ENCODE measurements around the gene CD24.
"Not testable (repeated sequence)": the region's sequence is repeated elsewhere in the genome, so short reads cannot be mapped to it uniquely, and the experiment has no call there.

The CD24 gene

GRCh38 chr6:106974336-106974998, at the start of gene CD24:
CD24 (minus strand) TSS chr6:106974729; CDS start chr6:106974646, 83 bp downstream.
- DNase-seq = peak; percentile 65 to 75

- DNase-seq = no peak
Observed at GRCh38 chr6:107021446-107022185, 47.1 kb upstream of the CD24 start.

- DNase-seq = no peak
Observed at GRCh38 chr6:107020239-107020638, 45.7 kb upstream of the CD24 start.

- not testable (repeated sequence) for DNase-seq
Observed at GRCh38 chr6:107019628-107020027, 45.1 kb upstream of the CD24 start.

GRCh38 chr6:107019047-107019446, 44.5 kb upstream of the CD24 start:
- DNase-seq = no peak

- no peak for DNase-seq
Observed at GRCh38 chr6:107009499-107009898, 35.0 kb upstream of the CD24 start.

- DNase-seq = peak; percentile 40 to 67
Observed at GRCh38 chr6:106997392-106998158, 23.0 kb upstream of the CD24 start.

- DNase-seq = no peak
Observed at GRCh38 chr6:106995640-106996039, 21.1 kb upstream of the CD24 start.

GRCh38 chr6:106989737-106990136, 15.2 kb upstream of the CD24 start:
- DNase-seq = not testable (repeated sequence)

GRCh38 chr6:106988664-106989063, 14.1 kb upstream of the CD24 start:
- no peak for DNase-seq

GRCh38 chr6:106981926-106982325, 7.4 kb upstream of the CD24 start:
- DNase-seq = no peak

- DNase-seq = no peak
Observed at GRCh38 chr6:106980926-106981325, 6.4 kb upstream of the CD24 start.

- peak; percentile 75 for DNase-seq
Observed at GRCh38 chr6:106979435-106979884, 4.9 kb upstream of the CD24 start.

- DNase-seq = no peak
Observed at GRCh38 chr6:106977246-106977645, 2.7 kb upstream of the CD24 start.

- DNase-seq = no peak
Observed at GRCh38 chr6:106976270-106976669, 1.7 kb upstream of the CD24 start.

GRCh38 chr6:106975738-106976064, 1.2 kb upstream of the CD24 start:
- no peak for DNase-seq

- DNase-seq = peak; percentile 34 to 52
Observed at GRCh38 chr6:106974999-106975737, 639 bp upstream of the CD24 start.

- DNase-seq = peak; percentile 25 to 41
Observed at GRCh38 chr6:106973836-106974335, 643 bp downstream of the CD24 start.

GRCh38 chr6:106973018-106973835, 1.3 kb downstream of the CD24 start:
- DNase-seq = peak; percentile 25 to 41

- peak; percentile 43 to 65 for DNase-seq
Observed at GRCh38 chr6:106972500-106972899, 2.0 kb downstream of the CD24 start.

GRCh38 chr6:106970769-106971168, 3.8 kb downstream of the CD24 start:
- not testable (repeated sequence) for DNase-seq

Data from NCI-H2081 (cell line).